ENCODE measurements around the gene ZNF85.
"Not testable (repeated sequence)": the region's sequence is repeated elsewhere in the genome, so short reads cannot be mapped to it uniquely, and the experiment has no call there.

Gene ZNF85

GRCh38 chr19:20923077-20923871 is at the start of gene ZNF85:
TSS of gene ZNF85 (plus strand) at chr19:20923251. CDS start at chr19:20923401, 150 bp downstream.
- DNase-seq: peak; percentile 95

DNA sequence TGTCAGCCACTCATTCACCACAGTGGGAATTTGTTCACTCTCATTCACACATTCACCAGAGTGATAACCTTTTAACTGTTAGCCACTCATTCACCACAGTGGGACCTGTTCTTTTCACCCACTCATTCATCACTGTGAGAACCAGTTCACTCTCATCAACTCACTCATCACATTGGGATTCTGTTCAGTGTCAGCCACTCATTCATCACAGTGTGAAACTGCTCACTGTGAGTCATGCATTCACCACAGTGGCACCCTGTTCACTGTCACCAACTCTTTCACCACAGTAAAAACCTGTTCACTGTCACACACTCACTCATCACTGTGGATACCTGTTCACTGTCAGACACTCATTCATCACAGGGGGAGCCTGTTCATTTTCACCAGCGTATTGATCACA is 43.5 kb upstream of the ZNF85 start:
- no peak for DNase-seq

DNA sequence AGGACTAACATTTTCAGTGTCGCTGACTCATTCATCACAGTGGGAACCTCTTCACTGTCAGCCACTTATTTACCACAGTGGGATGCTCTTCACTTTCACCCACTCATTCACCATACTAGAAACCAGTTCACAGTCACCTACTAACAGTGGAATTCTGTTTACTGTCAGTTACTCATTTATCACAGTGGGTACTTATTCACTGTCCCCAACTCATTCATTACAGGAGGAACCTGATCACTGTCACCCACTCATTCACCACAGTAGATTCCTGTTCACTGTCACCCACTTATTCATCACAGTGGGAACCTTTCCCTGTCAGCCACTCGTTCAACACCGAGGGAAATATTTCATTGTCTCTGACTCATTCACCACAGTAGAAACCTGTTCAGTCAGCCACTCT is 10.1 kb upstream of the ZNF85 start:
- DNase-seq: no peak

DNA sequence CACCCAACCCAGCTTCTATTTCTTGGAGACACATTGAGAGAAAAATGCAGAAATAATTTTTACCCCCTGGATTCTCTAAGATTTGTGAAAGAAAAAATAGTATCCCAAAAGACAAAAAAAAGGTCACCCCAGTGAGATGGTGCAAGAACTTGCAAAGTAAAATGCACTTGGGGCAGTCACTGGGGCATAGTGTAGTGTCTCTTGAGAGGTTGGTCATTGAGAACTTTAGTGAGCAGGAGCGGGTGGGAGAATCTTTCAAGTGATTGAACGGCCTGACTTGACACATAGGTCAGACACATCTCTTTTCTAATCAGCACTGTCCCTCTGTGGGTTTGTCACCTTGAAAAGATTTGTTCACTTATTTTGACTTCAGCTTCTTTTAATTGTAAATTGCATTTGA is 2.4 kb downstream of the ZNF85 start:
- no peak for DNase-seq

DNA sequence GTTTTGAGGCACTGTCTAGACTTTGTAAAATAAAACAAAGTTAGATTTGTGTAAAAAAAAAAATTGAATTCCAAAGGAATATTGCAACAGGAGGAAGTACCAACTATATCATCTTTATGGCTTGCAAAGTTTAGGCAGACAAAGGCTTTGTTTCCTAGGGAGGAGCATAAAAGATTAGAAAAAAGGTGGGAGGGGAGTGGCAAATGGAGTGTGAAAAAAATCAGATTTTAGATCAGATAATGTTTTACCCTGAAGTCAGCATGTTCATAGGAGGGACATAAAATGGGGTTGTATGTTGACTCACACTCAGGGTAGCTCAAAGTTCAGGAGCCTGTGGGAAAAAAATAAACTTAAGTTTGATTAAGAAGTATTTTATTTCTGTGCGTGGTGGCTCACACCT is 3.7 kb downstream of the ZNF85 start:
- no peak for DNase-seq

DNA sequence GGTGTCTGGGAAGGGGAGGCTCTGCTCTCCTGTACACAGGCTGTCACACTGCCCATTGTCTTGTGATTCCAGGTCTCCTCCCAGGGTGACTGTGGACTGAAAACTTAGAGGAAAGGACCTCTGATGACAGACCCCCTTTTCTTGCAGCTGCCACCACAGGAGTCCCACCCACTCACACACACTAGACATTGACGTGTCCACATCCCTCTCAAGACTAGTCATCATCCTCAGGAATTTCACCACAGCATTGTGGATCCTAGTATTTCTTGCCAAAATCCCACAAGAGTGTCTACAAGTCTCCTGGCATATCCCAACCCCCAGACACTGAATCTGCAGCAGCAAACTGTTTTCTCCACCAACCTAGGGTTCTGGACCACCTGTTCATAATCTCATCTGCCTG is 5.3 kb downstream of the ZNF85 start:
- DNase-seq: no peak

DNA sequence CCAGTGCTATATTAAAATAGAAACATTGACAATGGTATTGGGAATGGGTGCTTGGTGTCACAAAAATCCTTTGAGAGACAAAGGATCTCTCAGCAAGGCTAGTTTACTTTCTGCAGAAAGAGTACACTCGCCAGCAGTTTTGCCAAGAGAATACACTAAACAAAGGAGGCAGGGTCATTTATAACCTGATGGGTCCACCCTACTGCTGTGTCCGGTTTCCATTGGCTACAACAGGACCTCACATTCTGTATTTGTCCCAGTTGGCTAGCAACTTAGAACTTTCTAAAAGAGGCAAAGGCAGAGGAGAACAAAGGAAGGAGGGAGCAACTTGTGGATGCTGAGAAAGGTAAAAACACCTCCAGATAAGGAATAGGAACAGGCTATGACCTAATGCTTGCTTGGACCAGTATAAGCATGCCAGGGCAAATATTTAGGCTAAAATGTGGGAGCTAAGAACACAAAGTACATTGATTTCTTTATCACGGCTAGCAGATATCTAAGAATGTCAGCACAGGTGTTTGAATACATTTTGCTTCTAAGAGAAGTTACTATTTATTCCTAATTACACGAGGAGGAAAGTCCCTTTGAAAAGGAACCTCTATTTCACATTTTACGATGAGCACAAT is 13.4 kb downstream of the ZNF85 start:
- DNase-seq: not testable (repeated sequence)

DNA sequence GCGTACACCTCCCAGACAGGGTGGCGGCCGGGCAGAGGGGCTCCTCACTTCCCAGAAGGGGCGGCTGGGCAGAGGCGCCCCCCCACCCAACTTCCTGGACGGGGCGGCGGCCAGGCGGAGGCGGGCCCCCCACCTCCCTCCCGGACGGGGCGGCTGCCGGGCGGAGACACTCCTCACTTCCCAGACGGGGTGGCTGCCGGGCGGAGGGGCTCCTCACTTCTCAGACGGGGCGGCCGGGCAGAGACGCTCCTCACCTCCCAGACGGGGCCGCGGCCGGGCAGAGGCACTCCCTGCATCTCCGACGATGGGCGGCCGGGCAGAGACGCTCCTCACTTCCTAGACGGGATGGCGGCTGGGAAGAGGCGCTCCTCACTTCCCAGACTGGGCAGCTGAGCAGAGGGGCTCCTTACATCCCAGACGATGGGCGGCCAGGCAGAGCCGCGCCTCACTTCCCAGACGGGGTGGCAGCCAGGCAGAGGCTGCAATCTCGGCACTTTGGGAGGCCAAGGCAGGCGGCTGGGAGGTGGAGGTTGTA is 29.6 kb downstream of the ZNF85 start:
- not testable (repeated sequence) for DNase-seq

GRCh38 chr19:20964798-20965197 is 41.7 kb downstream of the ZNF85 start:
- no peak for DNase-seq

DNA sequence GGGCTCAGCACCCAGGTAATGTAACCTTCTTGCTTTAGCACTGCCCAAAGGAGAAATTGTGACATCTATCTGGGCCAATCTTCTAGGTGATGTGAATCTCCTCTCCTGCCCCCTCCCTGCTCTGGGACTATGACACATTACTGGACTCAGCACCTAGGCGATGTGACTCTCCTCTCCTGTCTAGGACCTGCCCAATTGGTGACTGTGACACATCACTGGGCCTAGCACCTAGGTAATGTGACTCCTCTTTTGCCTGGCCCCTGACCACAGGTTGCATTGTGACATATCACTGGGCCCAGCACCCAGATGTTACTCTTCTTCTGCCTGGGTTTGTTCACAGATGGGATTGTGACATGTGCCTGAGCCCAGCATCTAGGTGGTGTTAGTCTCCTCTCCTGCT is 45.0 kb downstream of the ZNF85 start:
- DNase-seq: no peak

GRCh38 chr19:20969498-20969897 is 46.4 kb downstream of the ZNF85 start:
- DNase-seq: no peak

- no peak for DNase-seq
These were observed 46.8 kb downstream of the ZNF85 start for GRCh38 chr19:20969898-20970297.

DNA sequence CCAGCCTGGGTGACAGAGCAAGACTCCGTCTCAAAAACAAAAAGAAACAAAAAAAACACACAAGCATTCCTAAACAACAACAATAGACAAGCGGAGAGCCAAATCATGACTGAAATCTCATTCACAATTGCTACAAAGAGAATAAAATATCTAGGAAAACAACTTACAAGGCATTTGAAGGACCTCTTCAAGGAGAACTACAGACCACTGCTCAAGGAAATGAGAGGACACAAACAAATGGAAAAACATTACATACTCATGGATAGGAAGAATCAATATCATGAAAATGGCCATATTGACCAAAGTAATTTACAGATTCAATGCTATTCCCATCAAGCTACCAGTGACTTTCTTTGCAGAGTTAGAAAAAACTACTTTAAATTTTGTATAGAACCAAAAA is 69.7 kb downstream of the ZNF85 start:
- not testable (repeated sequence) for DNase-seq

DNA sequence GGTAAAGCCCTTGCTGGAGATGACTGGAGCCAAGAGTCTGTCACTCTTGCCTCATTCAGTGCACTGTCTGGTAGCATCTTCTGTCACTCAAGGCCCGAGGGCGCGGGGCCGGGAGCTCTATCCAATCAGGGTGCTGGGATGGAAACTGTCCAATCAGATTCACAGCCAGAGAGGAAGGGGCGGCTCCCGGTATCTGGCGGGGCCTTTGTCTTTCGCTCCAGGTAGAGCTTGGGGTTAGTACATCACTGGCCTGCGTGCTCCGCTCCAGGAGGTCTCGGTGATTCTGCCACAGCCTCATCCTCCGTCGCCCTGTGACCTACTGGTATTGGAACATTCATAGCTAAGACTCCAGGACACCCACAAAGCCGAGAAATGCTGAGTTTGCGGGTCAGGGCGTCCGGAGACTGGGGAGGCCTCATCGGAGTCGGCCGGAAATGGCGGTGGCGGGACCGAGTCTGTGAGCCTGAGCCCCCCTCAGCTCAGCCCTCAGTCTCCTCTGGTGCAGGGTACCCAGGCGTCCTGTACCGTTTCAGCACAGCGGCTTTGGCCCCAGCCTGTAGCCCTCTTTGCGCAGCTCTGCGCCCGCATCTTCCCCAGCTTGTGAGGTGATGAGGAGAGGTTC is 76.8 kb downstream of the ZNF85 start:
- peak; percentile 95 for DNase-seq

All from right hindlimb (tissue), 1 donor.